Astrocyte (in vitro differentiated cells and primary cell): ENCODE data around the gene AGO4. TPM values are rescaled to one million over a fixed set of nuclear protein-coding genes. Genes with fewer than 3 reads are reported as not detected.

Experiments
- DNase-seq: peaks from one replicate; pipeline ENCODE4 v3.0.0-alpha.2; 2010; ENCODE audit warnings: low read depth
- FAIRE-seq: peaks from 2 replicates; lab custom pipeline; 2011; peaks lifted over from hg19 to GRCh38; lab: Jason Lieb, UNC
- H2AFZ ChIP-seq: 2 replicates; pipeline ENCODE4 v1.6.0; 2012; ENCODE audit warnings: low read depth, low read length, inconsistent platforms
- H3K27ac ChIP-seq: 2 replicates; pipeline ENCODE4 v1.5.1; 2011; ENCODE audit warnings: low read depth, low read length, inconsistent platforms
- H3K27me3 ChIP-seq: 2 replicates; pipeline ENCODE4 v1.6.0; 2011; ENCODE audit warnings: low read length, inconsistent platforms; ENCODE audit not compliant: insufficient read depth
- H3K36me3 ChIP-seq: 2 replicates; pipeline ENCODE4 v1.5.1; 2011; ENCODE audit warnings: low read length, inconsistent platforms; ENCODE audit not compliant: insufficient read depth
- H3K4me1 ChIP-seq: 2 replicates; pipeline ENCODE4 v1.5.1; 2011; ENCODE audit warnings: low read length, inconsistent platforms; ENCODE audit not compliant: insufficient read depth
- H3K4me2 ChIP-seq: 2 replicates; pipeline ENCODE4 v1.6.0; 2012; ENCODE audit warnings: low read length, inconsistent platforms
- H3K4me3 ChIP-seq: 2 replicates; pipeline ENCODE4 v1.5.1; 2011; ENCODE audit warnings: low read depth, mild to moderate bottlenecking, low read length, inconsistent platforms; ENCODE audit not compliant: insufficient read depth
- H3K79me2 ChIP-seq: 2 replicates; pipeline ENCODE4 v1.6.0; 2012; ENCODE audit warnings: mild to moderate bottlenecking, low read length, inconsistent platforms; ENCODE audit not compliant: insufficient read depth
- H3K9ac ChIP-seq: 2 replicates; pipeline ENCODE4 v1.6.0; 2012; ENCODE audit warnings: mild to moderate bottlenecking, low read length, inconsistent platforms
- H3K9me3 ChIP-seq: 2 replicates; pipeline ENCODE4 v1.5.1; 2012; ENCODE audit warnings: low read depth, mild to moderate bottlenecking, low read length, inconsistent platforms; ENCODE audit not compliant: insufficient read depth
- H4K20me1 ChIP-seq: 2 replicates; pipeline ENCODE4 v1.6.0; 2012; ENCODE audit warnings: low read length, inconsistent platforms; ENCODE audit not compliant: insufficient read depth
- H3K27ac Mint-ChIP-seq: one replicate; pipeline ENCODE4 v1.8.0; 2021; ENCODE audit warnings: mild to moderate bottlenecking, mixed read lengths; ENCODE audit not compliant: unreplicated experiment
- H3K27me3 Mint-ChIP-seq: one replicate; pipeline ENCODE4 v1.8.0; 2021; ENCODE audit warnings: low read depth, mixed read lengths; ENCODE audit not compliant: unreplicated experiment
- H3K36me3 Mint-ChIP-seq: one replicate; pipeline ENCODE4 v1.8.0; 2021; ENCODE audit warnings: low read depth, mixed read lengths; ENCODE audit not compliant: unreplicated experiment
- H3K4me1 Mint-ChIP-seq: one replicate; pipeline ENCODE4 v1.8.0; 2021; ENCODE audit warnings: low read depth, mixed read lengths; ENCODE audit not compliant: unreplicated experiment
- H3K4me3 Mint-ChIP-seq: one replicate; pipeline ENCODE4 v1.8.0; 2021; ENCODE audit warnings: mild to moderate bottlenecking, moderate library complexity, mixed read lengths; ENCODE audit not compliant: unreplicated experiment
- H3K9me3 Mint-ChIP-seq: one replicate; pipeline ENCODE4 v1.8.0; 2021; ENCODE audit warnings: mild to moderate bottlenecking, mixed read lengths; ENCODE audit not compliant: unreplicated experiment
- EZH2 ChIP-seq: IDR thresholded peaks from 2 replicates; pipeline ENCODE4 v1.6.1; 2012; ENCODE audit warnings: mild to moderate bottlenecking, low read length, inconsistent platforms; ENCODE audit not compliant: insufficient read depth
- total RNA-seq: library from RNA; stranded (reverse); gene quantifications from 2 replicates; pipeline ENCODE4 v1.2.1, GENCODE V29; 2021
- TF ChIP-seq, protein P1 (sequence below): IDR thresholded peaks from 2 replicates; pipeline ENCODE4 v1.5.1; 2011; ENCODE audit warnings: low read depth, mild to moderate bottlenecking, inconsistent platforms, low read length, moderate library complexity; ENCODE audit not compliant: insufficient read depth

AGO4 gene
- total RNA-seq, 1 donor from 2014 or later, result 9.8 TPM

DNA sequence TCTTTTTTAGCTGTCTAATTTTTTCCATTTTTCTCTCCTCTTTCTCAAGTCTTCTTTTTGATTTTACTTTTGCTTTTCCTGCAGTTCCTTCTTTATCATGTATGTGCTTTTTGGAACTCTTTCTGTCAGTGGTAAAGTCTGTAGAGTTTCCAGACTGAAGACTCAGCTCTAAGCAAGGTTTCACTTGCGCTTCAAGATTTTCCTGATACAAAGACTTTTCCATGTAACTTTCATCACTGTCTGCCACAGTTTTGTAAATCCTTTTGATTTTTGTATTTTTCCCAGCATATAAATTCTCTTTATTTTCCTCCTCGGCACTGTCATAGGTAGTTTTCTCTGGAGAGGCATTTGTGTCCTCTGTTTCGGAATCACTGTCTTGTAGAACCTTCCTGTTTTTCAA lies 43.5 kb upstream of the AGO4 start:
- Mint-ChIP-seq H3K27me3 (no peaks in the 10 kb centered on the region), H3K9me3 (no peaks in the 10 kb centered on the region), H3K36me3 (no peaks in the 10 kb centered on the region), H3K27ac (no peak overlapping the region), H3K4me3 (no peak overlapping the region), H3K4me1 (peaks cover 4% of the 10 kb centered on the region)
- H3K4me1 ChIP-seq, result no peaks in the 10 kb centered on the region
- no peak overlapping the region for H3K4me3 ChIP-seq
- no peak overlapping the region for H3K9ac ChIP-seq
- H4K20me1 ChIP-seq, result no peaks in the 10 kb centered on the region
- no peak for FAIRE-seq
- H3K27ac ChIP-seq, result no peak overlapping the region
- no peak for TF ChIP-seq EZH2
- TF ChIP-seq, protein P1, sequence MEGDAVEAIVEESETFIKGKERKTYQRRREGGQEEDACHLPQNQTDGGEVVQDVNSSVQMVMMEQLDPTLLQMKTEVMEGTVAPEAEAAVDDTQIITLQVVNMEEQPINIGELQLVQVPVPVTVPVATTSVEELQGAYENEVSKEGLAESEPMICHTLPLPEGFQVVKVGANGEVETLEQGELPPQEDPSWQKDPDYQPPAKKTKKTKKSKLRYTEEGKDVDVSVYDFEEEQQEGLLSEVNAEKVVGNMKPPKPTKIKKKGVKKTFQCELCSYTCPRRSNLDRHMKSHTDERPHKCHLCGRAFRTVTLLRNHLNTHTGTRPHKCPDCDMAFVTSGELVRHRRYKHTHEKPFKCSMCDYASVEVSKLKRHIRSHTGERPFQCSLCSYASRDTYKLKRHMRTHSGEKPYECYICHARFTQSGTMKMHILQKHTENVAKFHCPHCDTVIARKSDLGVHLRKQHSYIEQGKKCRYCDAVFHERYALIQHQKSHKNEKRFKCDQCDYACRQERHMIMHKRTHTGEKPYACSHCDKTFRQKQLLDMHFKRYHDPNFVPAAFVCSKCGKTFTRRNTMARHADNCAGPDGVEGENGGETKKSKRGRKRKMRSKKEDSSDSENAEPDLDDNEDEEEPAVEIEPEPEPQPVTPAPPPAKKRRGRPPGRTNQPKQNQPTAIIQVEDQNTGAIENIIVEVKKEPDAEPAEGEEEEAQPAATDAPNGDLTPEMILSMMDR, result no peak
- H3K4me2 ChIP-seq, result no peak overlapping the region
- peaks cover 14% of the 10 kb centered on the region for H3K36me3 ChIP-seq
- no peaks in the 10 kb centered on the region for H3K9me3 ChIP-seq
- no peak overlapping the region for H2AFZ ChIP-seq
- H3K27me3 ChIP-seq, result no peaks in the 10 kb centered on the region
- DNase-seq, result no peak
- peaks cover 27% of the 10 kb centered on the region for H3K79me2 ChIP-seq

DNA sequence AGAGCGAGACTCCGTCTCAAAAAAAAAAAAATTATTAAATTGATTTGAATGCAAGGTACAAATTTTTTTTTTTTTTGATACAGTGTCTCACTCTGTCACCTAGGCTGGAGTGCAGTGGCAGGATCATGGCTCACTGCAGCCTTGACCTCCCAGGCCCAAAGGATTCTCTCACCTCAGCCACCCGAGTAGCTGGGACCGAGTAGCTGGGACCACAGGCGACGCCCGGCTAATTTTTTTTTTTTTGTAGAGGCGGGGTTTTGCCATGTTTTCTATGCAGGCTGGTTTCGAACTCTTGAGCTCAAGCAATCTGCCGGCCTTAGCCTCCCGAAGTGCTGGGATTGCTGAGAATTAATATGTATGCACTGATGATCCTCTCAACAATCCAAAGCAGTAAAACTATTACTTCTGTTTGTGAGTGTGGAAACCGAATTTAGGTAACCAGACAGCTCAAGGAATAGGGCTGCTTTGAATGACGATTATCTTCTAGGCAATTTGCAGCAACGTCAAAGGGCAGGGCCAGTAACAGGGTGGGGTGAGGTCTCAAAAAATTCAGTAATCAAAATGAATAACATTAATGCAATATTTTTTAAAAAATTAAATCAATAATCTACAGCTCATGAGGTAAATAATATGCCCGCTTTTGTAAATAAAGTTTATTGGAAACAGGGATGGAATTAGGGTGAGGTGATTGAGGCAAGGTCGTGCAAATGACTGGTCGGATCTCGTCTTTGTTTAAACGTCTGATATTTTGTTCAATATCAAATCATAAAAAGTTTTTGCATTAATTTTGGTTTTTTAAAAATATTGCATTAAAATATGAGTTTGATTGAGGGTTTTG lies 39.2 kb upstream of the AGO4 start:
- Mint-ChIP-seq H3K27me3 (no peaks in the 10 kb centered on the region), H3K36me3 (no peaks in the 10 kb centered on the region), H3K27ac (no peak overlapping the region), H3K9me3 (no peaks in the 10 kb centered on the region), H3K4me3 (peak overlapping the region; percentile 87), H3K4me1 (peaks cover 4% of the 10 kb centered on the region)
- TF ChIP-seq, protein P1, result no peak
- no peak for TF ChIP-seq EZH2
- no peaks in the 10 kb centered on the region for H3K27me3 ChIP-seq
- peak overlapping the region; percentile 75 for H3K4me3 ChIP-seq
- DNase-seq (no peak), FAIRE-seq (no peak)
- H3K4me1 ChIP-seq, result no peaks in the 10 kb centered on the region
- peak overlapping the region; percentile 83 for H3K9ac ChIP-seq
- H2AFZ ChIP-seq, result peak overlapping the region; percentile 88
- no peaks in the 10 kb centered on the region for H3K9me3 ChIP-seq
- peak overlapping the region; percentile 91 for H3K4me2 ChIP-seq
- H3K36me3 ChIP-seq, result no peaks in the 10 kb centered on the region
- peak overlapping the region; percentile 74 for H3K27ac ChIP-seq
- H4K20me1 ChIP-seq, result no peaks in the 10 kb centered on the region
- peaks cover 27% of the 10 kb centered on the region for H3K79me2 ChIP-seq
